ENCODE data around the gene SOX9.

The SOX9 gene

GRCh38 chr17:72125226-72125651 lies 4.4 kb downstream of the SOX9 start:
- no peak for TF ChIP-seq REST (IDR thresholded peaks at IDR 0.05; ENCODE audit: insufficient read depth in 1 of 2, low read depth in 2 of 2, low read length in 2 of 2)
- TF ChIP-seq FOXP2 (optimal IDR thresholded peaks at IDR 0.05; ENCODE audit: borderline replicate concordance, extremely low read depth, extremely low read length, insufficient read depth), result no peak
- no peak for TF ChIP-seq SIN3A (IDR thresholded peaks at IDR 0.05; ENCODE audit: borderline replicate concordance, insufficient read depth, low read length)
- TF ChIP-seq TAF1 (IDR thresholded peaks at IDR 0.05; ENCODE audit: borderline replicate concordance, insufficient read depth, low read length), result no peak
- TF ChIP-seq POLR2AphosphoS5 (IDR thresholded peaks at IDR 0.05; ENCODE audit: low read depth, low read length), result no peak

- TF ChIP-seq REST (IDR thresholded peaks at IDR 0.05; ENCODE audit: insufficient read depth in 1 of 2, low read depth in 2 of 2, low read length in 2 of 2) (no peak), FOXP2 (optimal IDR thresholded peaks at IDR 0.05; ENCODE audit: borderline replicate concordance, extremely low read depth, extremely low read length, insufficient read depth) (no peak), SIN3A (IDR thresholded peaks at IDR 0.05; ENCODE audit: borderline replicate concordance, insufficient read depth, low read length) (no peak), POLR2AphosphoS5 (IDR thresholded peaks at IDR 0.05; ENCODE audit: low read depth, low read length) (no peak), TAF1 (IDR thresholded peaks at IDR 0.05; ENCODE audit: borderline replicate concordance, insufficient read depth, low read length) (no peak)
Observed at GRCh38 chr17:72125742-72126141, 4.9 kb downstream of the SOX9 start.

GRCh38 chr17:72126575-72127486 lies 6.0 kb downstream of the SOX9 start:
- TF ChIP-seq SIN3A (IDR thresholded peaks at IDR 0.05; ENCODE audit: borderline replicate concordance, insufficient read depth, low read length), result no peak
- TF ChIP-seq FOXP2 (optimal IDR thresholded peaks at IDR 0.05; ENCODE audit: borderline replicate concordance, extremely low read depth, extremely low read length, insufficient read depth), result no peak
- TF ChIP-seq REST (IDR thresholded peaks at IDR 0.05; ENCODE audit: insufficient read depth in 1 of 2, low read depth in 2 of 2, low read length in 2 of 2), result no peak
- no peak for TF ChIP-seq POLR2AphosphoS5 (IDR thresholded peaks at IDR 0.05; ENCODE audit: low read depth, low read length)
- TF ChIP-seq TAF1 (IDR thresholded peaks at IDR 0.05; ENCODE audit: borderline replicate concordance, insufficient read depth, low read length), result no peak

- TF ChIP-seq POLR2AphosphoS5 (IDR thresholded peaks at IDR 0.05; ENCODE audit: low read depth, low read length), result no peak
- TF ChIP-seq REST (IDR thresholded peaks at IDR 0.05; ENCODE audit: insufficient read depth in 1 of 2, low read depth in 2 of 2, low read length in 2 of 2), result no peak
- TF ChIP-seq SIN3A (IDR thresholded peaks at IDR 0.05; ENCODE audit: borderline replicate concordance, insufficient read depth, low read length), result no peak
- no peak for TF ChIP-seq FOXP2 (optimal IDR thresholded peaks at IDR 0.05; ENCODE audit: borderline replicate concordance, extremely low read depth, extremely low read length, insufficient read depth)
- TF ChIP-seq TAF1 (IDR thresholded peaks at IDR 0.05; ENCODE audit: borderline replicate concordance, insufficient read depth, low read length), result no peak
Observed at GRCh38 chr17:72128039-72128438, 7.2 kb downstream of the SOX9 start.
